DLD1 (cell line): ENCODE data around the gene CUX1.
"Not testable (repeated sequence)": the region's sequence is repeated elsewhere in the genome, so short reads cannot be mapped to it uniquely, and the experiment has no call there.

ENCODE experiments used
- in situ Hi-C: cut with HindIII; loops from 2 replicates; pipeline ENCODE4 v1.10.0; 2017; ENCODE audit warnings: low sequenced_read_pairs

CUX1 gene

DNA sequence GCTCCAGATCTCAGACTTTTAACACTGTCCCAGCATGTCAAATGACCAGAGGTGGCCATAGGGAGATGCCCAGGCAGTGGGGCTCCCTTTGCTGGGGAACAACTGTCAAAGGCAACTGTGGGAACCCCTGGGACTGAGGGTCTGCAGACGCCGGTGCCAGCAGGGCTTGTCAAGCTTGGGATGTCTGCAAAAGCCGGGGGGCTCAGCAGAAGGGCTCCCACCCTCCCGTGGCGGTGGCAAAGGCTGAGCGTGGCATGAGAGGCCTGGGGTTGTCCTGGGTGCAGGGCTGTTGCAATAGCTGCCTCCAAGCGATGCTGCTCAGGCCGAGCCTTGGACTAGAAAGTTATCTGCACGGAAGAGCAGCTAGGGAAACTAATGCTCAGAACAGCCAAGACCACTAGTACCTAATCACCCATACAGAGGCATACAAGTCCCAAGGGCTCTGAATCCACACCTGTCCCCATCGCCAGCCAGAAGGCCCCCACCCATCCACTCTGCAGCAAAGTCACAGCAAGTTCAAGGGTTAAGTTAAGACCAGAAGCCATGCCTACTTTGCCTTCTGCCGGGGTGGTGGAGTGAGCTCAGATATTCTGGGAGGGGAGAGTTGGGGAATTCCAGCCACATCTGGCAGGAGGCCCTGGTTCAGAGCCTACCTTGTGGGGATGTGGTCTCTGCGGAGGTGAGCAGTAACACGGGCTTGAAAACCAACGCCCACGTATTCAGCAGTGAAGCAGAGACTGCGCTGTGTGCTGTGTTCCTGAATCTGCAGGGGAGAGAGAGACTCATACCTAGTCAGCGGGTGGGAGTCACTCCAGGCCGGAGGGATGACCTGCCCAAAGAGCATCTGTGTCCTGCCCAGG, 473.9 kb downstream of the CUX1 start:
- in situ Hi-C loops = no loop called here

- in situ Hi-C loops = no loop called here
Observed at GRCh38 chr7:102291916-102292267, 474.5 kb downstream of the CUX1 start.

DNA sequence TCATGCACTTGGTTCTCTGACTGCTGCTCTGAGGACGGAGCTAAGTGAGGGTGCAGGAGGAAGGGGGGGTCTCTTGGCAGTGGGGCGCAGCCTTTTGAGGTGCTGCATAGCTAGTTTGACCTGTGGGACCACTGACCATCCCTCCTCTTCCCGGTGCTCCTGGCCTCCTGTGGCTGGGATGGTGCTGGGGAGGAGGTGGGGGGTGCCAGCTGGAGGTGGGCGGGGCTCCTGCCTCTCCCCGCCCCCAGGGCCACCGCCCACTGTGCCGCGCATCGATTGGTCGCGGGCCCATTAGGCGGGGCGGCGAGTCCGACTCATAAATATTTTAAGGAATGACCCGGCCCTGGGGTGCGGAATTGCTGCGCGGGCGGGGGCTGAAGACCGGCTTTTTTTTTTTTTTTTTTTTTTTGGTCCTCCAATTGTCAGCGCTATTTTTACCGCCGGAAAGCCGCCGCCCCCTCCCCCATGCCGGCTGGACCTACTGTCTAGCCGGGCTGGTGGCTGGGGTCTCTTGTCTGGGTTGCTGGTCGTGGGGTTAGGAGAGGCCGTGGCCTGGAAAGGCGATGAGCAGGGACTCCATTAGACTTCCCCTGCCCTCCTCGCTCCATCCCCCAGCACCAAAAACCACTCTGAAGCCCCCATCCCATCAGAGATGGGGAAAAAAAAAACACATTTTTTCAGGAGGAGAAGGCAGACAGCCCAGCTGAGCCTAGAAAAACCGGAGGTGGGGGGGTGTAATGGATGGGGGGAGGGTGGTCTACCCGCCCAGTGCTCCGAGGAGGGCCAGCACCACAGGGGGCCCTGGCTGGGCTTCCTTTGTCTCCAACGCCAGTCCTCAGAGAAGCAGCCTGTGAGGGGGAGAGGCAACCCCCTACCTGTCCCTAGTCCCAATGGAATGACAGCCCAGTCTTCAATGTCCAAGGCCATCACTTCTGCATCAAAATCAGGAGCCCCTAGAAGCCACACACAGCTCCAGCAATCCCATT, 475.7 kb downstream of the CUX1 start:
- in situ Hi-C loops = no loop called here

GRCh38 chr7:102294589-102294988, 477.2 kb downstream of the CUX1 start:
- in situ Hi-C loops = no loop called here

GRCh38 chr7:102295346-102296178, 478.1 kb downstream of the CUX1 start:
- in situ Hi-C loops = no loop called here

- in situ Hi-C loops = no loop called here
Observed at GRCh38 chr7:102296179-102296438, 478.7 kb downstream of the CUX1 start.

DNA sequence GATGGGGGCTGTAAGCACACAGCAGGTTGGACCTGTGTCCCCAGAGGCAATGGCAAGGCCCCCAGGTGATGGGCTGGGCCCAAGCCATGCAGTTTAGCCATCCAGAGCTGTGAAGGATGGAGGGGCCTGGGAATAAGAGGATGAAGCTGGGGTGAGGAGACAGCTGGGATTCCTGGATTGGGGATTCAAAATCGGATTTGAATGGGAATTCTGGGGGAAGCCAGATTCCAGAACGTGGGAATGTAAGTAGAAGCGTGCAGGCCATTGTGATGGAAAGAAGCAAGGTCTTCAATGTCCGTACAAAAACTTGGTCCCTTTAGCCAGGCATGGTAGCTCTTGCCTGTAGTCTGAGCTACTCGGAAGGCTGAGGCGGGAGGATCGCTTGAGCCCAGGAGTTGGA, 479.1 kb downstream of the CUX1 start:
- in situ Hi-C loops = no loop called here

DNA sequence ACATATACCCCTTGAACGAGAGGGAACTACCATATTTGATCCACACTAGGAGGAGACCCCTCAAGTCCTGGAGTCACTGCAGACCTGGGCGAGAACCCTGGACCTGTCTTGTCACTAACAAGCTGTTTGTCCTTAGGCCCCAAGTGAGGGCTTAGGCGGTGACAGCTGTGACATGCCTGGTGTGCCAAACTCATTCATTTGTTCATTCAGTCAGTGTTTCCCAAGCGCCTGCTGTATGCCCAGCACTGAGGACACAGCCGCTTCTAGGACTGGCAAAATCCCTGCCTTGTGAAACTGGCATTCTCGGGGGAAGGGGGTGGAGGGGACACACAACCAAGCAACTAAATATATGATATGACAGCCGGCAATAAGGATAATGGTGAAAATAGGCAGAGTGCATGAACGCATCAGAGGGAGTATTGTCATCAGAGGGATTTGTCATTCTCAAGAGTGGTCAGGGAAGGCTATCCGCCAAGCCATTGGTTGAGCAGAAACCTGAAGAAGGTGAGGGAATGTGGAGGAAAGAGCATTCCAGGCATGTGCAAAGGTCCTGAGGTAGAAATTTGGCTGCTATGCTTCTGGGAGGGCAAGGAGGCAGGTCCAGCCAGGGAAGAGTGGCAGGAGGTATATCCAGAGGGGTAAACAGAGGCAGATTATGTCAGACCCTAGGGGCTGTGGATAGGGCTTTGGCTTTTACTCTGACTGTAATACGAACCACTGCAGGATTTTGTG, 480.2 kb downstream of the CUX1 start:
- in situ Hi-C loops = no loop called here

- in situ Hi-C loops = no loop called here
Observed at GRCh38 chr7:102300643-102301221, 483.3 kb downstream of the CUX1 start.

DNA sequence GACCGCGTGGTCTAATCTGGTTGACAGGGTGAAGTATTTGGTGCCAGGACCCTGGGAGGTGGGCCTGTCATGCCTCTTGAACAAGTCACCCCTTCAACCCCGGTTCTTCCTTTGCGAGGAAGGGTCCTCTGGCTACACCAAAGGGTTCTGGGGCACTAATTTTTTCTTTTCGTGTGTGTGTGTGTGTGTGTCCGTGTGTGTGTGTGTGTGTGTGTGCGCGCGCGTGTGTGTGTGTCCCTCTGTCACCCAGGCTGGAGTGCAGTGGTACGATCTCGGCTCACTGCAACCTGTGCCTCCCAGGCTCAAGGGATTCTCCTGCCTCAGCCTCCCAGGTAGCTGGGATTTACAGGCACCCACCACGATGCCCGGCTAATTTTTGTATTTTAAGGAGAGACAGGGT, 483.9 kb downstream of the CUX1 start:
- in situ Hi-C loops = not testable (repeated sequence)

GRCh38 chr7:102302025-102302424, 484.6 kb downstream of the CUX1 start:
- in situ Hi-C loops = no loop called here

- in situ Hi-C loops = no loop called here
Observed at GRCh38 chr7:102303669-102304422, 486.4 kb downstream of the CUX1 start.

DNA sequence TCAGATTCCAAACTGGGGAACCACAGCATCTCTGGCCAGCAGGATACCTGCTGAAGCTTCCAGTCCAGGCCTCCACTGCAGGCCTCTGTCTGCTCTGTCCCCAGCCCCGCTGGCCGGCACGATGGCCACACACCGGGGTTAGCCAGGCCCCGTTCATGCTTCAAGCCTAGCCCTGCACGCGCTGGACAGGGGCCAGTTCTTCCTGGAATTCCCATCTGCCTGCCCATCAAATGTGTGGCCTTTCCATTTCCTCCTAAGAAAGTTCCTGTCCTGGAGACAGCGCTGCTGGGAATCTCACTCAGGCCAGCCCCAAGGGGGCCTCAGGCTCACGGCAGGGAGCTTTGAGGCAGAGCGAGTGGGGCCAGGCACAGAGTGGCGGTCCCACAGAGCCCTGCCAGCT, 487.2 kb downstream of the CUX1 start:
- in situ Hi-C loops = no loop called here

DNA sequence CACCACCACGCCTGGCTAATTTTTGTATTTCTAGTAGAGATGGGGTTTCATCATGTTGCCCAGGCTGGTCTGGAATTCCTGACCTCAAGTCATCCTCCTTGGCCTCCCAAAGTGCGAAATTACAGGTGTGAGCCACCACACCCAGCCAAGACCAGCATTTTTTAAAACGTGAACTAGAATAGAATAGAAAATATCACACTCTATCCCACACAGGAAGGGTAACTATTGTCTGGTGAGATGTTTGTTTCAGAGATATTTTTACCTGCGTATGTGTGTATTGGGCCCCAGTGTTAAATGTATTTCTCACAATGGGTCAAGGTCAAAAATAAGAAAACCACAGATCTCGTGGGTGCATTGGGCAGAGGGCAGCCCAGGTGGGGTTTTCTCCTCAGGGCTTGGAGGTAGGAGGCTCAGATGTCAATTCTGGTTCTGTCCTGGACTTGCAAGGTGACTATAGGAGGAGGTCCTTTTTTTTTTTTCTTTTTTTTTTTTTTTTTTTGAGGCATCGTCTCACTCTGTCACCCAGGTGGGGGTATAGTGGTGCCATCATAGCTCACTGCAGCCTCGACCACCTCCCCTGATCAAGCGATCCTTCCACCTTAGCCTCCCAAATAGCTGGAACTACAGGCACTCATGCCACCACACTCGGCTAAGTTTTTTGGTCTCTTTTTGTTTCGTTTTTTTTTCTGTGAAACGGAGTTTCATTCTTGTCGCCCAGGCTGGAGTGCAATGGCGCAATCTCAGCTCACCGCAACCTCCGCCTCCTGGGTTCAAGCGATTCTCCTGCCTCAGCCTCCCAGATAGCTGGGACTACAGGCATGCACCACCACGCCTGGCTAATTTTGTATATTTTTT, 488.2 kb downstream of the CUX1 start:
- in situ Hi-C loops = no loop called here

DNA sequence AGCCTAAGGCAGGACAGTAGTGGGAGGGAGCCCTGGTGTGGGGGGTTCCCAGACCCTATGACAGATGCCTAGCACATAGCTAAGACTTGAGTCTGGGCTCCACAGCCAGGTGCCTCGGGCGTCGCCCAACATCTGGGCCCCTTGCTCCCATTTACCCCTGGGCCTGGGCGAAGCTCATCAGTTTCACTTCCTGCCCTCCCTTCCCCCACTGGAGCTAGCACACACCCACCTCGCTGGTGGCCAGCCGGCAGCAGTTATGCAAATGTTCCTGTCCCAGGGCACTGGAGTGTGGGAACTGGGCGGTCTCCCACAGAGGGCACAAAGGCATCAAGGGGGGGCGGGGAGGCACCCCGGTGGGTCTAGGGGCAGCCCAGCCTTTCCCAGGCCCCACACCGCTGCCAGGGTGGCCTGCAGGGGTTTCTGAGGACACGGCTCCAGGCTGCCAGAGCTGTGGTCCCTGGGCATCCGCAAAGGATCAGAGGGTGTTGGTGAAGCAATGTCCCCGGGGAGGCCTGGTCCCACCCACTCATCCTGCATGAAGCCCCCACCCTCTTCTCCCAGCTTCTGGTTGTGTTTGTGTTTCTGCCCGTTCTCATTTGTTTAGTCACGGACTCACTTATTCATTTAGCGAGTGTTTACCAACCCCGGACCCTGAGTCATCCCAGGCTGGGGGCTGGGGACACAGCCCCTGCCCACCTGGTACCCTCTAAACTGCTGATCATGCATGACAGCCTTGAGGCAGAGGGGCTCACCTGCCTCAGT, 489.7 kb downstream of the CUX1 start:
- in situ Hi-C loops = no loop called here

- in situ Hi-C loops = no loop called here
Observed at GRCh38 chr7:102310414-102310815, 493.0 kb downstream of the CUX1 start.

GRCh38 chr7:102312317-102312716, 494.9 kb downstream of the CUX1 start:
- in situ Hi-C loops = no loop called here
